Rectal smooth muscle tissue (tissue), 1 donor: Measurements from ENCODE around the gene CHAF1A.

ENCODE experiments used
- H3K27ac ChIP-seq: one replicate; pipeline ENCODE4 v1.7.0; 2013; ENCODE audit warnings: low read depth, low read length, inconsistent platforms
- H3K27me3 ChIP-seq: one replicate; pipeline ENCODE4 v1.7.0; 2013; ENCODE audit warnings: low read length; ENCODE audit not compliant: control insufficient read depth, insufficient read depth
- H3K36me3 ChIP-seq: one replicate; pipeline ENCODE4 v1.7.0; 2013; ENCODE audit warnings: low read length; ENCODE audit not compliant: control insufficient read depth, insufficient read depth
- H3K4me1 ChIP-seq: one replicate; pipeline ENCODE4 v1.7.0; 2013; ENCODE audit warnings: low read length; ENCODE audit not compliant: control insufficient read depth, insufficient read depth
- H3K4me3 ChIP-seq: one replicate; pipeline ENCODE4 v1.7.0; 2013; ENCODE audit warnings: low read length
- H3K9ac ChIP-seq: one replicate; pipeline ENCODE4 v1.7.0; 2013; ENCODE audit warnings: low read length

Gene CHAF1A

DNA sequence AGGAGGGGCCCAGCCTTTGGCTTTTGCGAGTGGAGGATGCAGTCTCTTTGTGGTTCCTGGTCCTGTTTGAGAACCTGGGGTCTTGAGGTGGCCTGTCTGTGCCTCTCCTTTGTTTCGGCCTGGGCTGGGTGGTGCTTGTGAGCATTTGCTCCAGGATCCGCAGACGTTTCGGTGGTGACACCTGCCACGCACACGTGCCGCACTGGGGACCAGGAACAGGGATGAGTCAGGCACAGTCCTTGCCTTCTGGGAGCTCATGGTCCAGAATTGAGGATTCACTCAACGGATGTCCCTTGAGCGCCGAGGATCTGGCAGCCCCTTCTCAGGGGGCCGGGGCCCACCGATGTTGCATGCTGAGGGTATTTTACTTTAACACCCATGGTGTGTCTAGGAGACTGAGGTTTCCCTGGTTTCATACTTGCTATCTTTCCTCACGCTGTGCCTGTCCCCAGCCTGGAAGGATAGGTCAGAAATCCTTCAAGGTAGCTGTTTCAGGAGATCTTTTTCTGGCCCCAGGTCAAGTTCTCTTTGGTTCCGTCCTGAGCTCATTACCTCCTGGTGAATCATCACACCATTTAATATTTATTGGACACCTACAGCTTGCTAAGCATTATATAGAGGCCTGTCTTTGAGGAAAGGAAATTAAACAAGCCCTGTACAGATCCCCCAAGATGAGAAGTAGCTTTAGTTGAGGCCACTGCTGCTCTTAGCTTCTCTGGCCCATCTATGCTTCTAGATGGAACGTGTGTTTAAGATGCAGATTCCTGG lies 74.8 kb downstream of the CHAF1A start:
- Histone ChIP-seq H3K4me3 (no peak overlapping the region), H3K27me3 (no peaks in the 10 kb centered on the region), H3K4me1 (peaks cover 7% of the 10 kb centered on the region), H3K27ac (no peak overlapping the region), H3K9ac (no peak overlapping the region), H3K36me3 (peaks cover 3% of the 10 kb centered on the region)

GRCh38 chr19:4482721-4483364 lies 80.4 kb downstream of the CHAF1A start:
- no peak overlapping the region for H3K27ac ChIP-seq
- H3K4me1 ChIP-seq = no peaks in the 10 kb centered on the region
- no peaks in the 10 kb centered on the region for H3K27me3 ChIP-seq
- peaks cover 6% of the 10 kb centered on the region for H3K36me3 ChIP-seq
- H3K9ac ChIP-seq = no peak overlapping the region
- no peak overlapping the region for H3K4me3 ChIP-seq

- H3K9ac ChIP-seq = no peak overlapping the region
- H3K27ac ChIP-seq = no peak overlapping the region
- H3K4me1 ChIP-seq = no peaks in the 10 kb centered on the region
- peaks cover 6% of the 10 kb centered on the region for H3K36me3 ChIP-seq
- no peaks in the 10 kb centered on the region for H3K27me3 ChIP-seq
- no peak overlapping the region for H3K4me3 ChIP-seq
Measured at GRCh38 chr19:4483385-4483784, 80.9 kb downstream of the CHAF1A start.

GRCh38 chr19:4487572-4487971 lies 85.1 kb downstream of the CHAF1A start:
- Histone ChIP-seq H3K9ac (no peak overlapping the region), H3K36me3 (peaks cover 24% of the 10 kb centered on the region)

GRCh38 chr19:4488496-4488895 lies 86.1 kb downstream of the CHAF1A start:
- Histone ChIP-seq H3K9ac (no peak overlapping the region), H3K27me3 (no peaks in the 10 kb centered on the region), H3K36me3 (peaks cover 23% of the 10 kb centered on the region), H3K4me3 (no peak overlapping the region), H3K27ac (no peak overlapping the region), H3K4me1 (no peaks in the 10 kb centered on the region)

More at GRCh38 chr19:4487572-4487971, 85.1 kb downstream of the CHAF1A start:
- Histone ChIP-seq H3K27me3 (no peaks in the 10 kb centered on the region), H3K4me1 (no peaks in the 10 kb centered on the region), H3K27ac (no peak overlapping the region), H3K4me3 (no peak overlapping the region)

- no peaks in the 10 kb centered on the region for H3K4me1 ChIP-seq
- peaks cover 23% of the 10 kb centered on the region for H3K36me3 ChIP-seq
- H3K9ac ChIP-seq = no peak overlapping the region
- no peak overlapping the region for H3K27ac ChIP-seq
- H3K4me3 ChIP-seq = no peak overlapping the region
- no peaks in the 10 kb centered on the region for H3K27me3 ChIP-seq
Measured at GRCh38 chr19:4491446-4491845, 89.0 kb downstream of the CHAF1A start.

DNA sequence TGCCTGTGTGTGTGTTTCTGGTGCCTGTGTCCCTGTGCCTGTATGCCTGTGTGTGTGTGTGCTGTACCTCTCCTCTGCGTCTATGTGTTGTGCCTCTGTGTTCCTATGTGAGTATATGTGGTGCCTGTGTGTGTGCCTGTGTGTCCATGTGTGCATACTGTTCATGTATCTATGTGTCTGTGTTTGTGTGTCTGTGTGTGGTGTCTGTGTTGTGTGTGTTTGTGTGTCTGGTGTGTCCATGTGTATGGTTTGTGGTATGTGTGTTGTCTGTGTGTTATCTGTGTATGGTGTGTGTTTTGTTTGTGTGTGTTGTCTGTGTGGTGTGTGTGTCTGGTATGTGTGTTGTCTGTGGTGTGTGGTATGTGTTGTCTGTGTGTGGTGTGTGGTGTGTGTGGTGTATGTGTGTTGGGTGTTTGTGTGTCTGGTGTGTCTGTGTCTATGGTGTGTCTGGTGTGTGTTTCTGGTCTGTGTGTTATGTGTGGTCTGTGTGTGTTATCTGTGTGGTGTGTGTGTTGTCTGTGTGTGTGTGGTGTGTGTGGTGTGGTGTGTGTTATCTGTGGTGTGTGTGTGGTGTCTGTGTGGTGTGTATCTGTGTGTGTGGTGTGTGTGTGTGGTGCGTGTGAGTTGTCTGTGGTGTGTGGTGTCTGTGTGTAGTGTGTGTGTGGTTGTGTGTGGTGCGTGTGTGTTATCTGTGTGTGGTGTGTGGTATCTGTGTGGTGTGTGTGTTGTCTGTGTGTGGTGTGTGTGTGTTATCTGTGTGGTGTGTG lies 90.1 kb downstream of the CHAF1A start:
- peaks cover 23% of the 10 kb centered on the region for H3K36me3 ChIP-seq
- H3K27ac ChIP-seq = no peak overlapping the region
- no peaks in the 10 kb centered on the region for H3K4me1 ChIP-seq
- no peak overlapping the region for H3K9ac ChIP-seq
- H3K27me3 ChIP-seq = no peaks in the 10 kb centered on the region
- no peak overlapping the region for H3K4me3 ChIP-seq
